KMS-11 (cell line): ENCODE data around the gene RSBN1.

Experiments
- H2AFZ ChIP-seq: fragments of 200-600 bp; sonication (generic); 2 replicates; pipeline ENCODE4 v1.6.1; 2016; ENCODE audit warnings: antibody characterized with exemption, mixed run types, low read depth
- H3K27ac ChIP-seq: fragments of 200-600 bp; sonication (generic); 2 replicates; pipeline ENCODE4 v1.6.1; 2016; ENCODE audit warnings: mild to moderate bottlenecking, mixed run types
- H3K27me3 ChIP-seq: fragments of 200-600 bp; sonication (generic); 2 replicates; pipeline ENCODE4 v1.6.1; 2017; ENCODE audit warnings: mild to moderate bottlenecking, low read depth, mixed run types, moderate library complexity; ENCODE audit not compliant: insufficient read depth
- H3K36me3 ChIP-seq: fragments of 200-600 bp; sonication (generic); 2 replicates; pipeline ENCODE4 v1.6.1; 2017; ENCODE audit warnings: mild to moderate bottlenecking, mixed run types; ENCODE audit not compliant: insufficient read depth
- H3K4me1 ChIP-seq: fragments of 200-600 bp; sonication (generic); 2 replicates; pipeline ENCODE4 v1.6.1; 2016; ENCODE audit warnings: mild to moderate bottlenecking, low read depth, mixed run types; ENCODE audit not compliant: poor library complexity, severe bottlenecking
- H3K4me2 ChIP-seq: fragments of 200-600 bp; sonication (generic); 2 replicates; pipeline ENCODE4 v1.7.0; 2016; ENCODE audit warnings: mild to moderate bottlenecking, mixed run types
- H3K4me3 ChIP-seq: fragments of 200-600 bp; sonication (generic); IDR thresholded peaks from 2 replicates; pipeline ENCODE4 v1.6.1; 2017; ENCODE audit warnings: low read depth, low read length, mixed read lengths; ENCODE audit not compliant: insufficient read depth
- H3K79me2 ChIP-seq: fragments of 200-600 bp; sonication (generic); 2 replicates; pipeline ENCODE4 v1.6.1; 2016; ENCODE audit warnings: low read depth, mixed run types; ENCODE audit not compliant: insufficient read depth
- H3K9ac ChIP-seq: fragments of 200-600 bp; sonication (generic); 2 replicates; pipeline ENCODE4 v1.6.1; 2016; ENCODE audit warnings: mild to moderate bottlenecking, mixed run types
- H4K20me1 ChIP-seq: fragments of 200-600 bp; sonication (generic); 2 replicates; pipeline ENCODE4 v1.6.1; 2016; ENCODE audit warnings: mild to moderate bottlenecking, mixed run types; ENCODE audit not compliant: insufficient read depth
- CTCF ChIP-seq: fragments of 200-600 bp; sonication (generic); conservative IDR thresholded peaks from 2 replicates; pipeline ENCODE4 v1.6.1; 2017; ENCODE audit warnings: low read depth, mild to moderate bottlenecking, antibody characterized with exemption, low read length, moderate library complexity, mixed read lengths

Gene RSBN1

GRCh38 chr1:113830039-113830438 is 17.8 kb upstream of the RSBN1 start:
- H3K27ac ChIP-seq: no peak overlapping the region
- no peak overlapping the region for H3K9ac ChIP-seq
- H2AFZ ChIP-seq: no peak overlapping the region
- H3K27me3 ChIP-seq: no peaks in the 10 kb centered on the region
- H3K4me1 ChIP-seq: no peaks in the 10 kb centered on the region
- no peak overlapping the region for H3K4me2 ChIP-seq
- H4K20me1 ChIP-seq: no peaks in the 10 kb centered on the region
- no peak overlapping the region for H3K4me3 ChIP-seq
- H3K36me3 ChIP-seq: no peaks in the 10 kb centered on the region
- no peaks in the 10 kb centered on the region for H3K79me2 ChIP-seq
- no peak for TF ChIP-seq CTCF

GRCh38 chr1:113821916-113822315 is 9.6 kb upstream of the RSBN1 start:
- Histone ChIP-seq H3K27me3 (no peaks in the 10 kb centered on the region), H3K27ac (no peak overlapping the region), H2AFZ (no peak overlapping the region)

GRCh38 chr1:113818578-113818977 is 6.3 kb upstream of the RSBN1 start:
- H3K27me3 ChIP-seq: no peaks in the 10 kb centered on the region
- no peak overlapping the region for H3K27ac ChIP-seq
- H3K36me3 ChIP-seq: no peaks in the 10 kb centered on the region
- no peak for TF ChIP-seq CTCF
- no peak overlapping the region for H3K9ac ChIP-seq
- peaks cover 8% of the 10 kb centered on the region for H3K4me1 ChIP-seq
- H3K4me3 ChIP-seq: no peak overlapping the region
- no peak overlapping the region for H2AFZ ChIP-seq
- no peak overlapping the region for H3K4me2 ChIP-seq
- H4K20me1 ChIP-seq: no peaks in the 10 kb centered on the region
- no peaks in the 10 kb centered on the region for H3K79me2 ChIP-seq

More at GRCh38 chr1:113821916-113822315, 9.6 kb upstream of the RSBN1 start:
- Histone ChIP-seq H4K20me1 (no peaks in the 10 kb centered on the region), H3K4me2 (no peak overlapping the region), H3K4me1 (peaks cover 8% of the 10 kb centered on the region), H3K79me2 (no peaks in the 10 kb centered on the region), H3K9ac (no peak overlapping the region), H3K4me3 (no peak overlapping the region), H3K36me3 (no peaks in the 10 kb centered on the region)
- TF ChIP-seq CTCF: no peak

- Histone ChIP-seq H3K9ac (no peak overlapping the region), H3K27ac (peak overlapping the region; percentile 79; the same call in 1 of the 2 replicates)
Observed at GRCh38 chr1:113813218-113813617, 942 bp upstream of the RSBN1 start.

More at GRCh38 chr1:113813218-113813617, 942 bp upstream of the RSBN1 start:
- H3K4me1 ChIP-seq: peaks cover 21% of the 10 kb centered on the region
- TF ChIP-seq CTCF: no peak
- no peak overlapping the region for H3K4me3 ChIP-seq
- peaks cover 35% of the 10 kb centered on the region for H3K79me2 ChIP-seq
- H3K27me3 ChIP-seq: no peaks in the 10 kb centered on the region
- no peaks in the 10 kb centered on the region for H4K20me1 ChIP-seq
- peak overlapping the region; percentile 82; the same call in 1 of the 2 replicates for H3K4me2 ChIP-seq
- no peaks in the 10 kb centered on the region for H3K36me3 ChIP-seq
- H2AFZ ChIP-seq: no peak overlapping the region; the same call in 1 of the 2 replicates
